Bronchial epithelial cell (primary cell): ENCODE results near the gene EML5. TPM values are rescaled to one million over a fixed set of nuclear protein-coding genes. Genes with fewer than 3 reads are reported as not detected.

ENCODE experiments used
- DNase-seq: peaks from one replicate; pipeline ENCODE4 v3.0.0-alpha.2; 2010; ENCODE audit warnings: low read depth
- FAIRE-seq: peaks from 2 replicates; lab custom pipeline; 2011; peaks lifted over from hg19 to GRCh38; lab: Jason Lieb, UNC
- H3K27me3 ChIP-seq: 2 replicates; pipeline ENCODE4 v1.5.1; 2011; ENCODE audit warnings: low read length; ENCODE audit not compliant: control insufficient read depth, insufficient read depth
- H3K36me3 ChIP-seq: 2 replicates; pipeline ENCODE4 v1.5.1; 2011; ENCODE audit warnings: low read length; ENCODE audit not compliant: control insufficient read depth, insufficient read depth
- H3K4me3 ChIP-seq: 2 replicates; pipeline ENCODE4 v1.5.1; 2011; ENCODE audit warnings: mild to moderate bottlenecking, low read depth, low read length, control low read depth
- CTCF ChIP-seq: IDR thresholded peaks from 2 replicates; pipeline ENCODE4 v1.5.1; 2011; ENCODE audit warnings: mild to moderate bottlenecking, moderate library complexity, low read length, control low read depth, inconsistent platforms; ENCODE audit not compliant: insufficient read depth, severe bottlenecking
- total RNA-seq: library from RNA; depleted of rRNA; stranded (reverse); fragments of >200 nt; gene quantifications from 2 replicates; pipeline ENCODE4 v1.2.1, GENCODE V29; 2014

Gene EML5
- total RNA-seq, 1 donor from 2014 or later: not detected

- H3K36me3 ChIP-seq: no peaks in the 10 kb centered on the region
- FAIRE-seq (no peak), DNase-seq (no peak)
- TF ChIP-seq CTCF: no peak
- H3K4me3 ChIP-seq: no peak overlapping the region
- H3K27me3 ChIP-seq: no peaks in the 10 kb centered on the region
Observed at GRCh38 chr14:88837495-88837894, 44.7 kb upstream of the EML5 start.

- FAIRE-seq: no peak
- no peak for DNase-seq
- Histone ChIP-seq H3K27me3 (no peaks in the 10 kb centered on the region), H3K4me3 (no peak overlapping the region), H3K36me3 (no peaks in the 10 kb centered on the region)
- TF ChIP-seq CTCF: no peak
Observed at GRCh38 chr14:88835661-88836060, 42.9 kb upstream of the EML5 start.

- no peaks in the 10 kb centered on the region for H3K27me3 ChIP-seq
- FAIRE-seq: no peak
- H3K4me3 ChIP-seq: no peak overlapping the region
- no peaks in the 10 kb centered on the region for H3K36me3 ChIP-seq
- DNase-seq: peak; percentile 35
- no peak for TF ChIP-seq CTCF
Observed at GRCh38 chr14:88834883-88835431, 42.2 kb upstream of the EML5 start.

GRCh38 chr14:88831284-88831683, 38.5 kb upstream of the EML5 start:
- H3K27me3 ChIP-seq: no peaks in the 10 kb centered on the region
- FAIRE-seq (no peak), DNase-seq (peak; percentile 89)
- no peak overlapping the region for H3K4me3 ChIP-seq
- no peaks in the 10 kb centered on the region for H3K36me3 ChIP-seq
- no peak for TF ChIP-seq CTCF

GRCh38 chr14:88829685-88830302, 37.0 kb upstream of the EML5 start:
- H3K27me3 ChIP-seq: no peaks in the 10 kb centered on the region
- no peak for DNase-seq
- FAIRE-seq: no peak
- H3K4me3 ChIP-seq: no peak overlapping the region
- TF ChIP-seq CTCF: no peak
- H3K36me3 ChIP-seq: no peaks in the 10 kb centered on the region

GRCh38 chr14:88829188-88829587, 36.4 kb upstream of the EML5 start:
- TF ChIP-seq CTCF: no peak
- H3K4me3 ChIP-seq: no peak overlapping the region
- DNase-seq (no peak), FAIRE-seq (no peak)
- H3K27me3 ChIP-seq: no peaks in the 10 kb centered on the region
- H3K36me3 ChIP-seq: no peaks in the 10 kb centered on the region
